Measurements from ENCODE around the gene RTN4RL2.

RTN4RL2 gene

DNA sequence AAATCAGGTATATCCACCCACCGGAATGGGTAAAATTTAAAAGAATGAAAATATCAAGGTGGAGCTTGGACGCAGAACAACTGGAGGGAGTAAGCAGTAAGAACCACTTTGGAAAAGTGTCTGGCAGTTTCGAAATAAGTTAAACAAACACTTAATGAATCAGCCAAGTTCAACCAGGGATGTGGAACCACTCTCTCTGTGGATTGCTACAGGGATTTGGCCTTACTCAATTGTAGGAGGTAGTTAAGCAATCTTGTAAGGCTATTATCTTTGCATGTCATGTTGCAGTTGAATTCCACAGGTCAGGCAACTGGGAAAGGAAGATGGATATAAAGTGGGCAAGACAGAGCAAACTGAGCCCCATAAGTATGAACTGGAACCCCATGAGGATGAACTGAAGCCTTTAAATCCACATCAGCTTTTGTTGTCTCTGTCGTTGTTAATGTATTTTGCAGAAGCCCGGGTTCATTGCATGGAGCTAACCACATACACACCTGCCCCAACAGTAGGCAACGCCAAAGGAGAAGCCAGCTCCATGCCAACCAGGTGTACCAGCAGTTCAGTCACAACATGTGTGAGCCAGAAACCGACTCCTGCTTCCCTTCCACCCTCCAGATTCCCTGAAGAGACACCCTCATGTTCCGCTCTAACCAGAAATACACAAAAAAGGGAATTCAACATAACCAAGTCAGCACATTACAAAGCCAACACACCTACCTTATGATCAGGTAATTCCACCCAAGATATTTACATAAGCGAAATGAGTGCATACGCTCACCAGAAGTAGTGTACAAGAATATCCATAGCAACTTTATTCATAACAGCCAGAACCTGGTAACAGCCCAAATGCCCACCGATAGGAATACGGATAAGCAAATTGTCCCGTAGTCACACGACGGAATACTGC lies 25.4 kb upstream of the RTN4RL2 start:
- DNase-seq = peak; percentile 89 to 94

DNA sequence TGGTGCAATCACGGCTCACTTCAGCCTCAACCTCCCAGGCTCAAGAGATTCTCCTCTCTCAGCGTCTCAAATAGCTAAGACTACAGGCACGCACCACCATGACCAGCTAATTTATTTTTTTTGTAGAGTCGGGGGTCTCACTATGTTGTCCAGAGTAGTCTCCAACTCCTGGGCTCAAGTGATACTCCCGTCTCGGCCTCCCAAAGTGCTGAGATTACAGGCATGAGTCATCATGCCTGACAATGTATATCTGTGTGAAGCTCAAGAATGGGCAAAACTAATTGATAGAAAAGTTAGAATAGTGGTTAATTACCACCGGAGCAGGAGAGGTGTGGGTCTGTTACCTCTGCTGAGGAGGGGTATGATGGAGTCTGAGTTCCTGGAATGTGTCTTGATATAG lies 24.3 kb upstream of the RTN4RL2 start:
- DNase-seq = no peak

GRCh38 chr11:57438345-57439285 lies 21.7 kb upstream of the RTN4RL2 start:
- DNase-seq = no peak

- no peak for DNase-seq
Measured at GRCh38 chr11:57439786-57440185, 20.5 kb upstream of the RTN4RL2 start.

DNA sequence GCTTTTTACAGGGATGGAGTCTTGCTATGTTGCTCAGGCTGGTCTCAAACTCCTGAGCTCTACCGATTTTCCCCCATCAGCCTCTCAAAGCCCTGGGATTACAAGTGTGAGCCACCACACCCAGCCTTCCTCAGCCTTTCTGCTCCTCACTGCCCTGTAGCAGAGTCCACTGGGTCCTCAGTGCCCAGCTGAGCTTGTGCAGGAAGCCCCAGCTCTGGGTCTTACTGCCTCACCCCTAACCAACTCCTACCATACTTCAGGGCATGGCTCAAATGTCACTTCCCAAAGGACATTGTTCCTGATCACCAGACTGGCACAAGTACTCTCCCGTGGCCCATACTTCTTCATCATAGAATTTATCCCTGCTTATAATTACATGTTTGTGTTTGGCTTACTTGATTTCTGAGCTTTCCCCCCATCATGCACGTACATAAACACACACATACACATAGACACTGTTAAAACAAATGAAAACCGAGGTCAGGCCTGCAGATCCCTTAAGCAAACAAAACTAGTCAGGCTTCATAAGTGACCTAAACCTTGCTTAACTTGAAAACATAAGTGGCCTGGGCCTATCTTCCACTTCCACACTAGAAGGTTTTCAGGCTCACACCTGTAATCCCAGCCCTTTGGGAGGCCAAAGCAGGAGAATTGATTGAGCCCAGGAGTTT lies 19.4 kb upstream of the RTN4RL2 start:
- DNase-seq = no peak

DNA sequence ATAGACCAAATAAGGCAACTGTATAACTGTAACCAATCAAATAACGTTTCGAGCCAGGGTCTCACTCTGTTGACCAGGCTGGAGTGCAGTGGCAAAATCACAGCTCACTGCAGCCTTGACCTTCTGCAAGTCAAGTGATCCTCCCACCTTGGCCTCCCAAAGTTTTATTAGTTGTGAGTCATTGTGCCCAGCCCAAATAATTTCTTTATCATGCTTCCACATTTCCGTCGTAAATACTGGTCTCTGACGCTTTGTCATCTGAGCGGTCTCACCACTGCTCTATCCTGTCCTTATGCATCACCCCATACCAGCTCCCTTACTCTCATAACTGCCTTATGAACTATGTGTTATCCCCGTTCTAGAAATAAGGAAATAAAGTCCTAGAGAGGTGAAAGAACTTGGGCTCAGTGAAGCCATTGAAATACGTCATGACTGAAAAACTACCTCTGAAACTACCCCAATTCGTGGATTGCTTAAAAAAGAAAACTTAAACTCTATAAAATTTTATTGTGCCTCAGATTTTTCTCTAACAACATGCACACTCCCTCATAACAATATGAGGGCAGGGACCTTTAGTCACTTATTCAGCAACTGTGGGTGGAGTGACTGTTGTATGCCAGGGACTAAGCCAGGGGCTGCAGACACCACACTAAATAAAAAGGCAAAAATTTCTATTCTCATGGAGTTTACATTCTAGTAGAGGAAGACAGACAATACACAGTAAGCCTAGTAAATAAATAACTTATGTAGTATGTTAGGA lies 15.8 kb upstream of the RTN4RL2 start:
- peak; percentile 86 to 91 for DNase-seq

DNA sequence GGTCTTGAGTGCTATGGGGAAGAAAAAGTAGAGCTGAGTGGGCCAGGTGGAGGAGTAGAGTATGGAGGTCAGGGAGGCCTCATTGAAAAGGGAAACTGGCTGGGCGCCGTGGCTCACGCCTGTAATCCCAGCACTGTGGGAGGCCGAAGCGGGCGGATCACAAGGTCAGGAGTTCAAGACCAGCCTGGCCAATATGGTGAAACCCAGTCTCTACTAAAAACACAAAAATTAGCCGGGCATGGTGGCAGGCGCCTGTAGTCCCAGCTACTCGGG lies 15.3 kb upstream of the RTN4RL2 start:
- peak in 1 of 2 donors; percentile 76 for DNase-seq

DNA sequence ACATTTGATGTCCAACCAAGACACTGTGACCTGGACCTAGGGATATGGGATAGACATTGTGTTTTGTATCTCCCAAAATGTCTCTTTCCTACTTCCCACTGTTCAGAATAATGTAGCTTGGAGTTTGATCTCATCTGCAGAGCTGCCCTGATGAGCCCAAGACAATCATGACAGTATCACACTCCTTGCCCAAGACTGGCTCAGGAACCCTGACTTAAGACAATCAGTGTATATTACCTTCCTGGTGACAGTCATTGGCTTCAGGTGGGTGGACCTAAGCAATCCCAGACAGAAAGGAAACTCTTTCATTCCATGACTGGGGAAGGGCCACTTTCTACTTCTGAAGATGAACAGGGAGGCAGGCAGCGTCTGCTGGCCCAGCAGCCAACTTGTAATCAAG lies 14.3 kb upstream of the RTN4RL2 start:
- DNase-seq = no peak

DNA sequence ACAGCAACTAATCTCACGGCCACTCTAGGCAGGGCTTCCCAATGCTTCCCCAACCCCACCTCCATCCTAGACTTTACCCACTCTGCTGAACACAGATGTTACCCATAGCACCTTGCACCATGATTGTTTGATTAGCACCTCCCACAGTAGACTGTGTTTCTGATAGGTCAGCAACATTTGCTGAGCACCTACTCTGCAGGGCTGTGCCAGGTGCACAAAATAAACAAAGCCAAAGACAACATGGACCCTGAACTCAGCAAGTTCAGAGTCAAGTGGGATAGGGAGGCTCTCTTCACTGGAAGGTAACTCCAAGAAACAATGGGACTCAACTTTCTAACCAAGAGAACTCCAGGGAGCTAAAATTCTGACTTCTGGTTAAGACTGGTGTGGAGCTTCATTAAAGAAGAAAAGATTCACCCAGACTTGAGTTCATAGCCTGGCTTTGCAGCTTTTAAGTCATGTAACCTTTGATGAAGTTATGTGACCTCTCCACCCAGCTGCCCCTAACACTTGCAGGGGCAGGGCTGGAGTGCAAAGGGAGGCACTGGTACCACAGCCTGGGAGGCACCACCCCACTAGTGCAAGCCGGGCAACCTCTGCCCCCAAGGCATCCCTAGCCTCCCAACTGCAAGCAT lies 6.7 kb upstream of the RTN4RL2 start:
- DNase-seq = no peak

DNA sequence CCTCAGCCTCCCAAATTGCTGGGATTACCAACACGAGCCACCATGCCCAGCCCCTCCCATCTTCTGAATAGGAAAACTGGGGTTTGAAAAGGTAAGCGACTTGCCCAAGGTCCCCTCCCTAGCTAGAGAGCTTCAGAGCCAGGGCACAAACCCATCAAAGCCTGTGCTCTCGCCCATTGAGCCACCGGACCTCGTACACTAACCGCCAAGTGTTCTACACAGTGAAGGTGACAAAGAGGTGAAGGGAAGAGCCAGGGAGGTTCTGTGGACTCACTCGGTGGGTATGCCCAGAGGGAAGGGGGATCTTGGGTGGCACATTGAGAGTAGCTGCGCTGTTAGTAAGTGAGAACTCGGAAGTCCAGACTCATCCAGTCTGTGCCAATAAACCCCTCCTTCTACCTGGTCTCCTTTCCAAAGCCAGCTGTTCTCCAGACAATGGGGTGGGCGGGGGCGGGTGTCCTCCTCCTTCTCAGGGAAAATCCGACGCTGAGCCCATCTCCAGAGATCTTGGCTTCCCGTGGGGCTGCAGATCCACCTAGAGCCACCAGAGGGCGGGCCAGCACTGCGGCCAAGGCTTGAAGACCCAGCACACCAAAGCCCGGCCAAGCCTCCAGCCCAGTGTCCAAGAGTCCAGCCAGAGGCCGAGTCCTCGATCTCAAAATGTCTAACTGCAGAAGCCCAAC lies 3.2 kb upstream of the RTN4RL2 start:
- peak; percentile 86 to 87 for DNase-seq

- DNase-seq = no peak
Measured at GRCh38 chr11:57457643-57458023, 2.7 kb upstream of the RTN4RL2 start.

DNA sequence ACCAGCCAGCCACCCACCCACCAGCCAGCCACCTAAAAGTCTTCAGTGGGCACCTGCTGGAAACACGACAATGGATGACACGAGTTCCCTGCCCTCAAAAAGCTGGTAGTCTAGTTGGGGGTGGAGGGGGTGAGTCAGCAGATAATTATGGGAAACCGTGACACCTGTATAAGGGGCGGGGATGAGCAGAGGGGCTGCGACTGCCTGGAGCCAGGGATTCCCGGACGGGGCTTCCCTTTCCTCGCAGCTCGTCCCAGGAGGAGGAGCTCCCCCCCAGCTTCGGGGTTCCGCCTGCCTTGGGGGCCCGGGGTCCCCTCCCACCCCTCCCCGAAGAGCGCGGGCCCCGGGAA lies 2.3 kb upstream of the RTN4RL2 start:
- DNase-seq = no peak

DNA sequence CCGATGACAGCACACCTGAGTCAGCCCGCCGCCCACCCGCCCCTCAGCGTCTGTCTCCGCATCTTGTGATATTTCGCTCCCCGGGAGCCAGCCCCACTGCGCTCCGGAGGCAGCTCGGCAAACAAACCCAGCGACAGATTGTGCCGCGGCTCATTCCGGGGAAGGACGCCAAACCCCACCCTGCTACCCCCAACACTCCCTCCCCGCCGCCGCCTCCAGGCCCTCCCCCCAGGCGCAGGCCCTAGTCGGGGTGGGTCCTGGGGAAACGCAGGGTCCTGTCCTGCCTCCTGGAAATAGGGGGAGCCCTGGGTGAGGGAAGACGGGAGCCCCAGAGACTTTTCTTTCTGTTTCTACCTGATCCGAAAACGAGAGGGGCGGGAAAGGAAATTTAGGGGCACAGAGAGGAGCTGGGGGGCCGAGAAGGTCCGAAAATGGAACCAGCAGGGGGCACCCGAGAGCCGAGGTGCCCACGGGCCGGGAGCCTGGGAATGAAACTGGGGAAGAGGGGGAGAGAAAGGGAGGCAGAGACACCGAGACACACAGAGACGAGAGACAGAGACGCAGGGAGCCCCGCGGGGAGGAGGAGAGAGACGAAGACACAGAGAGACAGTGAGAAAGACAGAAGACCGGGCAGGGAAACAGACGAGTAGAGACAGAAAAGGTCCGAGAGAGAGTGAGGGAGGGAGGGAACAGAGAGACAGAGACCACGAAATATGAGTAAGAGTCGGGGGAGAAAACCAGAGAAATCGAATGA lies 1.7 kb upstream of the RTN4RL2 start:
- peak in 1 of 2 donors; percentile 41 for DNase-seq

- no peak for DNase-seq
Measured at GRCh38 chr11:57459164-57460021, 935 bp upstream of the RTN4RL2 start.

DNA sequence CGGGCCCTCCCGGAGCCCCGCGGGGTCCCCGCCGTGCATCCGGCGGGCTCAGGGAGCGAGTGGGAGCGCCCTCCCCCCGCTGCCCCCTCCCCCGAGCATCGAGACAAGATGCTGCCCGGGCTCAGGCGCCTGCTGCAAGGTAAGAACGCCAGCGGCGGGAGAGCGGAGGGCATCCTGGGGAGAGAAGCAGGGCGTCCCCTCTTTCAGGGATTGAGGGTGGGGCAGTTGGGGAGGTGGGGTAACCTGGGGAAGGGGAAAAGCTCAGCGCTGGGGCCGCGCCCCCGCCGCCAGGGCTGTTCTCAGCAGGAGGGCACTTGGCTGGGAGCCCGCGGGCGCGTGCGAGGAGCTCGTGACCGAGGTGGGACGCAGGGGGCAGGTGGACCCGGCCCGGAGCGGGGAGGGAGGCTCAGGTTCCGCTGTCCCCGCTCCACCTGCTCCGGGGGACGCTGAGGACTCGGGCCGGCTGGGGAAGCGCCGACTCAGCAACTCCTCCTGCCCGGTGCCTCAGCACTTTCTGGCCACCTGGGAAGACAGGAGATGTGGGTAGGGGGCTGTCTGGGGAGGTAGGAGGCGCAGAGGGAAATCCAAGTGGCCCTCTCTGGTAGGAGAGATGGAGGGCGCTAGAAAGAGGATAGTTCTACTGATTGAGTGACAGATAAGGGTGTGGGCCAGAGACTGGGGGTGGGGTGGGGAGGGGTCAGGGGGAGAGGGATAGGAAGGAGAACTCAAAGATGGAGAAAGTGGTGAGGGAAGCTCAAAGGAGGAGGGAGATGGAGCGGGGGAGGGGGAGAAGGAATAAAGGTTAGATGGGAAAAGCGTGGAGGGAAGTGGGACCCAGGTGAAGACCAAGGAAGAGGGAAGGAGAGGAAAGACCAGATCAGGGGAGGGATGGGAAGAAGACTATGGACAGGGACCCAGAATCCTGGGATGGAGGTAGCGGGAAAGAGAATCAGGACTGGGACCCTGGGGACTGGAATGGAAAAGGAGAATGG lies 726 bp downstream of the RTN4RL2 start:
- DNase-seq = no peak

- DNase-seq = no peak
Measured at GRCh38 chr11:57461841-57462489, 1.6 kb downstream of the RTN4RL2 start.

- DNase-seq = no peak
Measured at GRCh38 chr11:57462597-57462996, 2.3 kb downstream of the RTN4RL2 start.
